Stimulated activated CD8-positive, alpha-beta memory T cell treated with anti-CD3 and anti-CD28 coated beads, Interleukin-12 subunit alpha, Interleukin-12 subunit beta, amount 100 ng/mL, for 24 hours (primary cell): ENCODE data around the gene SALL1.

Source experiments
- DNase-seq: peaks from one replicate; pipeline ENCODE4 v3.0.0-alpha.2; 2020; ENCODE audit errors: extremely low read depth

The SALL1 gene

GRCh38 chr16:51150888-51151320 lies at the start of gene SALL1:
Gene SALL1, minus strand, starts transcription at chr16:51151270. Its CDS starts 29 bp downstream, at chr16:51151241.
- no peak for DNase-seq

- DNase-seq = no peak
Observed at GRCh38 chr16:51200793-51201192, 49.7 kb upstream of the SALL1 start.

- DNase-seq = no peak
Observed at GRCh38 chr16:51197953-51198748, 47.1 kb upstream of the SALL1 start.

- DNase-seq = no peak
Observed at GRCh38 chr16:51193879-51194278, 42.8 kb upstream of the SALL1 start.

- no peak for DNase-seq
Observed at GRCh38 chr16:51184702-51185433, 33.8 kb upstream of the SALL1 start.

GRCh38 chr16:51181503-51181811 lies 30.4 kb upstream of the SALL1 start:
- DNase-seq = no peak

- DNase-seq = no peak
Observed at GRCh38 chr16:51180719-51181502, 29.8 kb upstream of the SALL1 start.

GRCh38 chr16:51175081-51175480 lies 24.0 kb upstream of the SALL1 start:
- no peak for DNase-seq

GRCh38 chr16:51172368-51172767 lies 21.3 kb upstream of the SALL1 start:
- DNase-seq = no peak

- no peak for DNase-seq
Observed at GRCh38 chr16:51168755-51169154, 17.7 kb upstream of the SALL1 start.

- no peak for DNase-seq
Observed at GRCh38 chr16:51167170-51167895, 16.3 kb upstream of the SALL1 start.

GRCh38 chr16:51166541-51166940 lies 15.5 kb upstream of the SALL1 start:
- DNase-seq = no peak

- no peak for DNase-seq
Observed at GRCh38 chr16:51166091-51166490, 15.0 kb upstream of the SALL1 start.

- no peak for DNase-seq
Observed at GRCh38 chr16:51165043-51165442, 14.0 kb upstream of the SALL1 start.

GRCh38 chr16:51164574-51164973 lies 13.5 kb upstream of the SALL1 start:
- DNase-seq = no peak

GRCh38 chr16:51163894-51164566 lies 13.0 kb upstream of the SALL1 start:
- no peak for DNase-seq

- DNase-seq = no peak
Observed at GRCh38 chr16:51163366-51163765, 12.3 kb upstream of the SALL1 start.

- DNase-seq = no peak
Observed at GRCh38 chr16:51161440-51162195, 10.5 kb upstream of the SALL1 start.

- no peak for DNase-seq
Observed at GRCh38 chr16:51159865-51160264, 8.8 kb upstream of the SALL1 start.

GRCh38 chr16:51159296-51159695 lies 8.2 kb upstream of the SALL1 start:
- no peak for DNase-seq

- DNase-seq = no peak
Observed at GRCh38 chr16:51157698-51158097, 6.6 kb upstream of the SALL1 start.
